Cardiac fibroblast (primary cell): ENCODE measurements around the gene DQX1.

Experiments
- DNase-seq, 2 donors: peaks; one replicate each; pipeline versions ENCODE4 v3.0.0 to v3.0.0-alpha.2; 2010; ENCODE audit warnings: low read depth in 2 of 2
- H3K4me3 ChIP-seq, 2 donors: replicated peaks in 1 of 2; 1 replicate in 1 of 2; 2 replicates in 1 of 2; pipeline ENCODE4 v1.5.1; 2011; ENCODE audit warnings: low read depth in 2 of 2, low read length in 2 of 2, mild to moderate bottlenecking in 2 of 2, moderate library complexity in 1 of 2
- TF ChIP-seq, protein P1 (sequence below): IDR thresholded peaks from one replicate; pipeline ENCODE4 v1.5.1; 2011; ENCODE audit warnings: low read depth, mild to moderate bottlenecking, low read length, inconsistent platforms

Gene DQX1

DNA sequence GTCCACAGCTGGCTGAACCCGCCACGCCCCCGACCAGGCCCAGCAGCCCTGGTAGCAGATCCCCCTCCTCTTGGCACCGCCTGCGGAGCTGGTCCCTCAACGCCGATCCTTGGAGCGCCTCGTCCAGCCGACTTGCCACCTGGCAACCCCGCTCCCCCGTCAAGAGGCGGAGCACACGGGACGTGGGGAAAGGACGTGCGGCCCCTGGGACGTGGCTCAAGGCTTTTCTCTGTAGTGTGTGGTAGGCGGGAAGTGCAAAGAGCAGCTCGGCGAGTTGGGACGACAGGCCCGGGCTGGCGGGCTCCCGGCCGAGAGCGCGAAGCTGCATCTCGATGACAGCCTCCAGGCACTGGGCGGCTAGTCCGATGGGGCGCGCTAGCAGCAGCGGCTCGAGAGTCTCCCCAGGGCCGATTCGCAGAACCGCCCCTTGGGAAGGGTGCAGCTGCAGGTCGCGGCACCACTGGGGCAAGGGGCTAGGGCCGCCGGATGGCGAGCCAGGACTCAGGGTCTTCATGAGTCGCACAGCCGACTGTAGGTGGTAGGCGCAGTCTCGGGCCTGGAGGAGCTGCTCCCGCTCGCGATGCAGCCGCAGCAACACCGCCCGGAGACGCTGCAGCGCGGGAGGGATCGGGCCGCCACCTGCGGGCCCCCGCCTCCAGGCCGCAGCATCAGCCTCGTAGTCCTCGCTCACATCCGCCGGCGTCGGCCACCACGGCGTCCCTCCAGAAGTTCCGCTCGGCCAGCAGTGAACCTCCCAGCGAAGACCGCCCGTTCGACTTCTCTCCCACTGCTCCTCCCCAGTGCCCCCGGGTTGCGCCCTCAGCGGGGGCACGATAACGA lies 43.9 kb downstream of the DQX1 start:
- peak; percentile 19 for DNase-seq
- TF ChIP-seq, protein P1, sequence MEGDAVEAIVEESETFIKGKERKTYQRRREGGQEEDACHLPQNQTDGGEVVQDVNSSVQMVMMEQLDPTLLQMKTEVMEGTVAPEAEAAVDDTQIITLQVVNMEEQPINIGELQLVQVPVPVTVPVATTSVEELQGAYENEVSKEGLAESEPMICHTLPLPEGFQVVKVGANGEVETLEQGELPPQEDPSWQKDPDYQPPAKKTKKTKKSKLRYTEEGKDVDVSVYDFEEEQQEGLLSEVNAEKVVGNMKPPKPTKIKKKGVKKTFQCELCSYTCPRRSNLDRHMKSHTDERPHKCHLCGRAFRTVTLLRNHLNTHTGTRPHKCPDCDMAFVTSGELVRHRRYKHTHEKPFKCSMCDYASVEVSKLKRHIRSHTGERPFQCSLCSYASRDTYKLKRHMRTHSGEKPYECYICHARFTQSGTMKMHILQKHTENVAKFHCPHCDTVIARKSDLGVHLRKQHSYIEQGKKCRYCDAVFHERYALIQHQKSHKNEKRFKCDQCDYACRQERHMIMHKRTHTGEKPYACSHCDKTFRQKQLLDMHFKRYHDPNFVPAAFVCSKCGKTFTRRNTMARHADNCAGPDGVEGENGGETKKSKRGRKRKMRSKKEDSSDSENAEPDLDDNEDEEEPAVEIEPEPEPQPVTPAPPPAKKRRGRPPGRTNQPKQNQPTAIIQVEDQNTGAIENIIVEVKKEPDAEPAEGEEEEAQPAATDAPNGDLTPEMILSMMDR = no peak
- H3K4me3 ChIP-seq = peak overlapping the region; percentile 65 to 91

DNA sequence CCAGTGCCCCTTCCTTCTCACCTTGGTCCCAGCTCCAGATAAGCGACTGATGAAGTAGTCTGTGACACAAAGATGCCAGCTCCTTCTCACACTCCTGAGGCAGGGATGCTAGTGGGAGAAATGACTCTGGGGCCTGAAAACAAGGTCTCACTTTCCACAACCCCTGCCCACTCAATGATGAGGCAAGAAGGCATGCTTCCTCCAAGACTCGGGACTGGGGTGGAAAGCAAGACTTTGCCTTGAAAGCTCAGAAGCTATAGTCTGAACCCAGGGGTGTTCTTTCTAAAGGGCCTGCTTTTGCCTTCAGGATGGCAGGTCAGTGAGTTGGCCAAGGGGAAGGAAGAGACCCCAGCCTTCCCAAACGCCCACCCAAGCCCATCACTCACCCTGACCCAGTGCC lies 44.6 kb downstream of the DQX1 start:
- H3K4me3 ChIP-seq = peak overlapping the region; percentile 65 to 91
- no peak for DNase-seq
- TF ChIP-seq, protein P1 = no peak

DNA sequence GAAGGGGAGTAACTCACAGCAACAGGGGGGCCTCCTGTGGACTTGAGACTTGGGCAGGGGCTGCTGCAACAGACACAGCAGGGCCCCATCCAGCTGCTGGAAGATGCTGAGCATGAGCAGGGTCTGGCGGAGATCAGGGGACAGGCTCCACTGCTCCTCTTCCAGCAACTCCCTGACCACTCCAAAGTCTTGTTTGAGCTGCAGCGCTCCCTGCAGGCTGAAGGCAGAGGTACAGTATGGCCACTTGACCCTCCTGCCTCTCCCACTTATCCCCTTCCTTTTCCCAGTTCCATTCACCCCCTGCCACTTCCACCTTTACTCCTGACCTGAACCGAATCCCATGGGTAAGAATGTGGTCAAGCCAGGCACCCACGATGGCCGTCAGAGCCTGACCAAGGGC lies 51.1 kb downstream of the DQX1 start:
- peak; percentile 11 to 23 for DNase-seq
- TF ChIP-seq, protein P1 = peak; percentile 23
- H3K4me3 ChIP-seq = no peak overlapping the region

DNA sequence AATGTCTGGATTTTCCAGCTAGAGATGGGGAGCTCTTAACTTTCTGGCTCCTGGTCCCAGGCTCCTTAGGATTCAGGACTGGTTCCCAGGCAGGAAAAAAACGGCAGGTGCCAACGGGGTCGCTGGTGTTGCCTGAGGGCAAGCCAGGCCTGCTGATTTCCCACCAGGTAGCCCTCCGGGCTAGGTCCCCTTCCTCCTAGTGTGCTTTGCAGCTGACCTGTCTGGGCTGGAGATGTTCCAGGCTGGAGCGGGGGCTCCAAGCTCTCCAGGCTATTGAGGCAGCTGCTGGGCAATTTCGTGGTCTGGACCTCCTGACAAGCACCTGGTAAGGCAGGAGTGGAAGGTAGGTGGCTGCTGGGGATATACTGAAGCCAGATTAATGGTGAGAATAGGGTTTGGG lies 51.5 kb downstream of the DQX1 start:
- H3K4me3 ChIP-seq = no peak overlapping the region
- TF ChIP-seq, protein P1 = no peak
- no peak for DNase-seq

DNA sequence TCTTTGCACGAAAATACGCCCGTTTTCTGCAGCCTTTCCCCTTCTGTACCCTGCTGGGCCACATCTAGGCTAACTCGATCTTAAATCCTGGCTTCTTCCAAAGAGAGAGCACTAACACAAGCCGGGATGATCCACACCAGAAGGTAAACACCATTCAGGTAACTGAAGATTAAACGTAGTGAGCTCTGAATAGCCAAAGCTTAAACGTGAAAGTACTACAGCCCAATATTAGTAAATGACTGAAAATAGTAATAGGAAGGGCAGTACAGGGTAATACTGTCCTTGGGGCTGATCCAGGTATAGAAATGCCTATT lies 53.1 kb downstream of the DQX1 start:
- H3K4me3 ChIP-seq = peak overlapping the region; percentile 67 to 81
- DNase-seq = peak in 1 of 2 donors; percentile 26
- TF ChIP-seq, protein P1 = no peak

DNA sequence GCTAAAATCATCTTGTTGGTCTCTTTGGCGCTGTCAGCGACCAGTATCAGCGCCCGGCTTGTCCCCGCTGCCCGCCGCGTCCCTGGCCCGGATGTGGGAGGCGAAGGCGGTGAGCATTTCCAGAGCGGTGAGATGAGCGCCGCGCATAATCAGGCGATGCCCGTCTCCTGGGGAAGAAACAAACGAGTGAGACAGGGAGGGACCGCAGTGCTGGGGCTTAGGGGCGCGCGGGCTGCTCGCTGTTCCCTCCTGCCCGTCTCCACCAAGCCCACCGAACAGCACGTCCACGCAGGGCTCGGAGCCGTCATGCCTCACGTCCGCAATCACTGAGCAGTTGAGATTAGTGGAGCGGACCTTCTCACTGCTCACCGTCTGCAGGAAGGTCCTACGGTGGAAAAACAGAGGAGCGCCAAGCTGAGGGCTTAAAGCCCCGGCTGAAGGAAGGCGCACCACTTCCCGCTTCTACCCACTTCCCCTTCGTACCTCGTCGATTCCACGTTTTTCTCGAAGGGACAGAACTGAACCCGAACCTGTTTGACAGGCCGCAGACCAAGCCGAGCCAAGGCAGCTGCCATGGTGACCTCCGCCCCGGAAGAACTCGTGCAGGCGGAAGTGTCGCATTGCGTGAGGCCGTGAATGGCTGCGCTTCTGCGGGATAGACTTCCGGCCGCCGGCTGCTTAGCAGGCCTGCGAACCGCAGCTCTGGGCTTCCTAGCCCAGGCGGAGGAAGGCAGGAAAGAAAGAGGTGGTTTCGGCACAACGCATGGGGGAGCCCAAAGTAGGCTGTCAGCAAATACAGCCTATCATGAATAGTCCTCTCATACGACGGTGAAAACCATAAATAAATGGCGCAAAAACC lies 53.7 kb downstream of the DQX1 start, which contains the start of gene MRPL53:
Gene MRPL53 (minus strand): TSS at position 595 of the 859 bp plus-strand sequence. CDS start 20 bp downstream, at position 575.
- DNase-seq = peak; percentile 95 to 96
- TF ChIP-seq, protein P1 = no peak
- peak within 1 kb of the TSS; percentile 67 to 81 for H3K4me3 ChIP-seq
